ENCODE measurements around the gene MYL6.
"Not testable (repeated sequence)": the region's sequence is repeated elsewhere in the genome, so short reads cannot be mapped to it uniquely, and the experiment has no call there.

MYL6 gene

GRCh38 chr12:56116267-56117081, 41.7 kb upstream of the MYL6 start, which contains the start of gene RPL41:
RPL41 (plus strand) TSS chr12:56116633.
- H2BK5ac ChIP-seq (ENCODE audit: low read length) = no peak within 1 kb of the TSS
- peak; percentile 95 for DNase-seq (ENCODE audit: low spot score)
- no peak within 1 kb of the TSS for H2BK120ac ChIP-seq (ENCODE audit: low read depth, low read length)
- H3K18ac ChIP-seq (ENCODE audit: low read length) = peak within 1 kb of the TSS; percentile 32
- H4K8ac ChIP-seq (ENCODE audit: low read depth, low read length) = no peak within 1 kb of the TSS
- H3K27ac ChIP-seq (replicated peaks; ENCODE audit: low read length) = peak within 1 kb of the TSS; percentile 70
- no peaks in the 10 kb centered on the region for H3K27me3 ChIP-seq (ENCODE audit: control insufficient read depth in 3 of 3, insufficient read depth in 3 of 3, low read depth in 1 of 3, low read length in 3 of 3)
- peak within 1 kb of the TSS; percentile 67 to 83 for H3K4me3 ChIP-seq (ENCODE audit: low read length in 2 of 2)
- H3K4me1 ChIP-seq (ENCODE audit: control insufficient read depth in 2 of 2, insufficient read depth in 1 of 2, low read depth in 1 of 2, low read length in 2 of 2) = peaks cover 6 to 16% of the 10 kb centered on the region in 2 donors
- no peak within 1 kb of the TSS for H2BK15ac ChIP-seq (ENCODE audit: low read length)
- peak within 1 kb of the TSS; percentile 81 for H2AFZ ChIP-seq (ENCODE audit: low read length)
- H2BK12ac ChIP-seq (ENCODE audit: low read length) = peak within 1 kb of the TSS; percentile 35
- H3K4ac ChIP-seq (ENCODE audit: low read length) = no peak within 1 kb of the TSS
- peaks cover 25 to 57% of the 10 kb centered on the region in 2 donors for H3K36me3 ChIP-seq (replicated peaks in 1 of 2; ENCODE audit: control insufficient read depth in 2 of 2, insufficient read depth in 2 of 2, low read length in 2 of 2)
- no peak within 1 kb of the TSS for H3K14ac ChIP-seq (ENCODE audit: low read length)
- H3K4me2 ChIP-seq (ENCODE audit: insufficient read depth, low read length, poor library complexity, severe bottlenecking) = peak within 1 kb of the TSS; percentile 72
- no peak within 1 kb of the TSS for H4K91ac ChIP-seq (ENCODE audit: low read depth, low read length, poor library complexity)
- no peaks in the 10 kb centered on the region for H3K79me1 ChIP-seq (ENCODE audit: low read depth, low read length)
- H3K23ac ChIP-seq (ENCODE audit: low read depth, low read length, poor library complexity) = peak within 1 kb of the TSS; percentile 17
- peak within 1 kb of the TSS; percentile 78 for H3K9ac ChIP-seq (ENCODE audit: low read depth, low read length, poor library complexity)
- H2AK5ac ChIP-seq (ENCODE audit: low read depth, low read length) = no peak within 1 kb of the TSS
- peaks cover 0 to 7% of the 10 kb centered on the region in 2 donors for H3K9me3 ChIP-seq (replicated peaks in 1 of 2; ENCODE audit: control insufficient read depth in 2 of 2, insufficient read depth in 1 of 2, low read depth in 1 of 2, low read length in 2 of 2)
- no CpG with 5 or more reads among the region's 34 CpGs for WGBS, 2 donors (ENCODE audit: extremely low coverage in 2 of 2, insufficient read length in 2 of 2, insufficient replicate concordance in 1 of 2)

DNA sequence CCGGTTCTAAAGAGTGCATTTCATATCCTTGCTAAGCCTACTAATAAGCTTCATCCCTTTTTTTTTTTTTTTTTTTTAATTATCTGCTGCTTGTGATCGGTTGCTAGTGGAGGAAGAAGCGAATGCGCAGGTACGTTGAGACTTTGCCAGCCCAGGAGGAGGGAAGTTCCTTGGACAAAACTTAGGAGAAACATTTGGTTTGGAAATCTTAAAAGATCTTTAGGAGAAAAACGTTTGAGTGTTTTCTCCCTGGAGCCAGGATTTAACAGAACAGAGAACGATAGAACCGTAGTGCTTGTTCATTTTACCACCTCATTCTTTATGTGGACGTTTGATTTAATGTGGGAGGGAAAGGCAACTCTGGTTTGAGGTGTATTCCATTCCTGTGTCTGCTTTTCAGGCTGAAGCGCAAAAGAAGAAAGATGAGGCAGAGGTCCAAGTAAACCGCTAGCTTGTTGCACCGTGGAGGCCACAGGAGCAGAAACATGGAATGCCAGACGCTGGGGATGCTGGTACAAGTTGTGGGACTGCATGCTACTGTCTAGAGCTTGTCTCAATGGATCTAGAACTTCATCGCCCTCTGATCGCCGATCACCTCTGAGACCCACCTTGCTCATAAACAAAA, 41.0 kb upstream of the MYL6 start:
- not testable (repeated sequence) for DNase-seq (ENCODE audit: low spot score); H3K14ac ChIP-seq (ENCODE audit: low read length); H4K8ac ChIP-seq (ENCODE audit: low read depth, low read length); H2AK5ac ChIP-seq (ENCODE audit: low read depth, low read length); H2BK12ac ChIP-seq (ENCODE audit: low read length); H3K18ac ChIP-seq (ENCODE audit: low read length); H3K79me1 ChIP-seq (ENCODE audit: low read depth, low read length); H2BK15ac ChIP-seq (ENCODE audit: low read length); H2BK5ac ChIP-seq (ENCODE audit: low read length); H2AFZ ChIP-seq (ENCODE audit: low read length); H2BK120ac ChIP-seq (ENCODE audit: low read depth, low read length); H3K27me3 ChIP-seq (ENCODE audit: control insufficient read depth in 3 of 3, insufficient read depth in 3 of 3, low read depth in 1 of 3, low read length in 3 of 3); H3K4ac ChIP-seq (ENCODE audit: low read length); H3K23ac ChIP-seq (ENCODE audit: low read depth, low read length, poor library complexity); H3K9me3 ChIP-seq (replicated peaks in 1 of 2; ENCODE audit: control insufficient read depth in 2 of 2, insufficient read depth in 1 of 2, low read depth in 1 of 2, low read length in 2 of 2); H4K91ac ChIP-seq (ENCODE audit: low read depth, low read length, poor library complexity)
- WGBS, 2 donors (ENCODE audit: extremely low coverage in 2 of 2, insufficient read length in 2 of 2, insufficient replicate concordance in 1 of 2) = no CpG with 5 or more reads among the region's 16 CpGs
- H3K9ac ChIP-seq (ENCODE audit: low read depth, low read length, poor library complexity) = peak overlapping the region; percentile 78
- H3K27ac ChIP-seq (replicated peaks; ENCODE audit: low read length) = peak overlapping the region; percentile 70
- H3K4me2 ChIP-seq (ENCODE audit: insufficient read depth, low read length, poor library complexity, severe bottlenecking) = peak overlapping the region; percentile 72
- H3K4me3 ChIP-seq (ENCODE audit: low read length in 2 of 2) = peak overlapping the region; percentile 75 to 83
- peaks cover 6 to 16% of the 10 kb centered on the region in 2 donors for H3K4me1 ChIP-seq (ENCODE audit: control insufficient read depth in 2 of 2, insufficient read depth in 1 of 2, low read depth in 1 of 2, low read length in 2 of 2)
- H3K36me3 ChIP-seq (replicated peaks in 1 of 2; ENCODE audit: control insufficient read depth in 2 of 2, insufficient read depth in 2 of 2, low read length in 2 of 2) = peaks cover 24 to 58% of the 10 kb centered on the region in 2 donors

GRCh38 chr12:56117778-56118687, 40.1 kb upstream of the MYL6 start, which contains the start of gene ZC3H10:
ZC3H10 (plus strand) TSS chr12:56118266; CDS start chr12:56120563, 2,297 bp downstream.
- Histone ChIP-seq H2BK120ac (ENCODE audit: low read depth, low read length) (no peak within 1 kb of the TSS), H3K79me1 (ENCODE audit: low read depth, low read length) (no peaks in the 10 kb centered on the region), H2AK5ac (ENCODE audit: low read depth, low read length) (no peak within 1 kb of the TSS), H3K4me1 (ENCODE audit: control insufficient read depth in 2 of 2, insufficient read depth in 1 of 2, low read depth in 1 of 2, low read length in 2 of 2) (peaks cover 6 to 16% of the 10 kb centered on the region in 2 donors), H2AFZ (ENCODE audit: low read length) (peak within 1 kb of the TSS; percentile 84), H4K91ac (ENCODE audit: low read depth, low read length, poor library complexity) (no peak within 1 kb of the TSS), H3K27ac (replicated peaks; ENCODE audit: low read length) (peak within 1 kb of the TSS; percentile 71), H3K4me2 (ENCODE audit: insufficient read depth, low read length, poor library complexity, severe bottlenecking) (peak within 1 kb of the TSS; percentile 79), H3K36me3 (replicated peaks in 1 of 2; ENCODE audit: control insufficient read depth in 2 of 2, insufficient read depth in 2 of 2, low read length in 2 of 2) (peaks cover 18 to 51% of the 10 kb centered on the region in 2 donors), H3K4ac (ENCODE audit: low read length) (no peak within 1 kb of the TSS), H4K8ac (ENCODE audit: low read depth, low read length) (no peak within 1 kb of the TSS), H3K4me3 (ENCODE audit: low read length in 2 of 2) (peak within 1 kb of the TSS; percentile 75 to 89), H3K14ac (ENCODE audit: low read length) (no peak within 1 kb of the TSS), H3K23ac (ENCODE audit: low read depth, low read length, poor library complexity) (peak within 1 kb of the TSS; percentile 97), H3K27me3 (ENCODE audit: control insufficient read depth in 3 of 3, insufficient read depth in 3 of 3, low read depth in 1 of 3, low read length in 3 of 3) (no peaks in the 10 kb centered on the region), H2BK15ac (ENCODE audit: low read length) (no peak within 1 kb of the TSS), H3K18ac (ENCODE audit: low read length) (peak within 1 kb of the TSS; percentile 94), H2BK12ac (ENCODE audit: low read length) (no peak within 1 kb of the TSS), H3K9ac (ENCODE audit: low read depth, low read length, poor library complexity) (peak within 1 kb of the TSS; percentile 94), H3K9me3 (replicated peaks in 1 of 2; ENCODE audit: control insufficient read depth in 2 of 2, insufficient read depth in 1 of 2, low read depth in 1 of 2, low read length in 2 of 2) (peaks cover 0 to 7% of the 10 kb centered on the region in 2 donors), H2BK5ac (ENCODE audit: low read length) (no peak within 1 kb of the TSS)
- no CpG with 5 or more reads among the region's 61 CpGs for WGBS, 2 donors (ENCODE audit: extremely low coverage in 2 of 2, insufficient read length in 2 of 2, insufficient replicate concordance in 1 of 2)
- peak; percentile 98 for DNase-seq (ENCODE audit: low spot score)

All from neuronal stem cell (in vitro differentiated cells).